HG02610 (cell line): ENCODE data around the gene GIPC3.
A peak's percentile ranks its signal among the peaks of the same experiment; 100 is the strongest.
"Not testable (repeated sequence)": the region's sequence is repeated elsewhere in the genome, so short reads cannot be mapped to it uniquely, and the experiment has no call there.

ENCODE experiments used
- ATAC-seq: cut with Tn5 transposase; IDR thresholded peaks from one replicate; pipeline ENCODE4 v1.9.1; 2021; ENCODE audit warnings: mild to moderate bottlenecking, moderate library complexity; ENCODE audit not compliant: unreplicated experiment

GIPC3 gene

GRCh38 chr19:3550947-3551791 is 34.1 kb upstream of the GIPC3 start:
- no peak for ATAC-seq

GRCh38 chr19:3551792-3552095 is 33.5 kb upstream of the GIPC3 start:
- ATAC-seq = no peak

- ATAC-seq = no peak
These were observed 30.8 kb upstream of the GIPC3 start for GRCh38 chr19:3554254-3555083.

GRCh38 chr19:3555653-3556422 is 29.4 kb upstream of the GIPC3 start:
- ATAC-seq = no peak

- no peak for ATAC-seq
These were observed 28.8 kb upstream of the GIPC3 start for GRCh38 chr19:3556423-3556977.

GRCh38 chr19:3556978-3557460 is 28.3 kb upstream of the GIPC3 start:
- peak; percentile 18 for ATAC-seq

- peak; percentile 85 for ATAC-seq
These were observed 27.6 kb upstream of the GIPC3 start, which contains the start of gene MFSD12 for GRCh38 chr19:3557461-3558248. MFSD12 (minus strand) TSS chr19:3557586; CDS start chr19:3557403, 183 bp downstream.

- ATAC-seq = no peak
These were observed 21.4 kb upstream of the GIPC3 start for GRCh38 chr19:3563709-3564524.

GRCh38 chr19:3565139-3565538 is 20.1 kb upstream of the GIPC3 start:
- ATAC-seq = no peak

- not testable (repeated sequence) for ATAC-seq
These were observed 15.2 kb upstream of the GIPC3 start for GRCh38 chr19:3570042-3570441.

GRCh38 chr19:3570606-3571011 is 14.7 kb upstream of the GIPC3 start:
- no peak for ATAC-seq

GRCh38 chr19:3572132-3572854 is 13.0 kb upstream of the GIPC3 start:
- ATAC-seq = peak; percentile 95

GRCh38 chr19:3572855-3573161 is 12.5 kb upstream of the GIPC3 start, which contains the start of gene HMG20B:
HMG20B (plus strand) TSS chr19:3572944; CDS start chr19:3573310, 366 bp downstream.
- ATAC-seq = no peak

GRCh38 chr19:3573162-3573857 is 12.0 kb upstream of the GIPC3 start:
- ATAC-seq = no peak

GRCh38 chr19:3573858-3574637 is 11.2 kb upstream of the GIPC3 start:
- ATAC-seq = no peak

- no peak for ATAC-seq
These were observed 10.0 kb upstream of the GIPC3 start for GRCh38 chr19:3575260-3575741.
